K562 (cell line): ENCODE data around the gene TMEM132E. TPM values are rescaled to one million over a fixed set of nuclear protein-coding genes. Genes with fewer than 3 reads are reported as not detected.
A peak's percentile ranks its signal among the peaks of the same experiment; 100 is the strongest.

Experiments used
- ATAC-seq: fragments of 200-7000 bp; cut with Tn5 transposase; 3 replicates; pipeline ENCODE4 v1.9.1; 2020; ENCODE audit warnings: moderate library complexity
- BruUV-seq: library from RNA; stranded (reverse); fragments of 400-500 nt; replicated peaks from 2 replicates; lab custom pipeline; 2021; lab: Mats Ljungman, UMichigan
- CTCF ChIA-PET: fragments of 300-600 bp; formaldehyde crosslinking; extraction: SDS; loops from one replicate; lab custom pipeline; 2021; ENCODE audit warnings: low intra/inter-chr PET ratio; lab: Yijun Ruan, JAX
- POLR2A ChIA-PET: fragments of 300-600, 350-650 bp; sonication (Branson Sonifier 250); formaldehyde crosslinking; extraction: SDS; loops from one replicate; lab custom pipeline; 2021; ENCODE audit warnings: antibody characterized with exemption, inconsistent platforms; lab: Yijun Ruan, JAX
- DNase-seq, 4 experiments: peaks; one replicate each; pipeline versions ENCODE4 v3.0.0 to v3.0.0-alpha.2; 2011 to 2018; ENCODE audit warnings: low spot score in 3 of 4, mixed read lengths in 3 of 4; ENCODE audit errors: extremely low read depth in 1 of 4
- FAIRE-seq: peaks from 2 replicates; lab custom pipeline; 2011; peaks lifted over from hg19 to GRCh38; lab: Jason Lieb, UNC
- H2AFZ ChIP-seq: 2 replicates; pipeline ENCODE4 v1.6.0; 2011; ENCODE audit warnings: low read depth, low read length, control low read depth, inconsistent platforms
- H3K27ac ChIP-seq: fragments of 200-600 bp; 3 replicates; pipeline ENCODE4 v1.8.0; 2011; ENCODE audit warnings: low read depth, mild to moderate bottlenecking, control low read depth, inconsistent platforms, low read length, moderate library complexity, mixed read lengths; ENCODE audit errors: extremely low read depth
- H3K27me3 ChIP-seq, 2 experiments: fragments of 300-600 bp in 1 of 2; 2 replicates in 1 of 2; 3 replicates in 1 of 2; pipeline versions ENCODE4 v1.6.0 to v1.8.0; 2011; ENCODE audit warnings: inconsistent platforms in 2 of 2, low read length in 2 of 2, mild to moderate bottlenecking in 1 of 2, mixed read lengths in 1 of 2, moderate library complexity in 1 of 2; ENCODE audit not compliant: control insufficient read depth in 2 of 2, insufficient read depth in 2 of 2
- H3K36me3 ChIP-seq: fragments of 300-600 bp; 3 replicates; pipeline ENCODE4 v1.8.0; 2011; ENCODE audit warnings: mild to moderate bottlenecking, low read length, inconsistent platforms; ENCODE audit not compliant: control insufficient read depth, insufficient read depth
- H3K4me1 ChIP-seq, 2 experiments: fragments of 200-600 bp in 1 of 2; replicated peaks in 1 of 2; 2 replicates in 1 of 2; 3 replicates in 1 of 2; pipeline versions ENCODE4 v1.5.1 to v1.8.0; 2011; ENCODE audit warnings: inconsistent platforms in 2 of 2, low read length in 2 of 2, mild to moderate bottlenecking in 1 of 2, mixed read lengths in 1 of 2, moderate library complexity in 1 of 2; ENCODE audit not compliant: control insufficient read depth in 2 of 2, insufficient read depth in 2 of 2
- H3K4me2 ChIP-seq: 2 replicates; pipeline ENCODE4 v1.6.1; 2011; ENCODE audit warnings: low read length, control low read depth, inconsistent platforms, mixed read lengths; ENCODE audit not compliant: insufficient read depth
- H3K4me3 ChIP-seq: fragments of 200-600 bp; sonication (generic), shearing (Covaris generic); 2 replicates; pipeline ENCODE4 v1.5.1; 2016; ENCODE audit warnings: control low read depth, inconsistent platforms
- H3K79me2 ChIP-seq: fragments of 200-600 bp; 3 replicates; pipeline ENCODE4 v1.8.0; 2011; ENCODE audit warnings: low read length, inconsistent platforms; ENCODE audit not compliant: control insufficient read depth, insufficient read depth
- H3K9ac ChIP-seq, 2 experiments: 2 replicates each; pipeline versions ENCODE4 v1.6.0 to v1.6.1; 2011; ENCODE audit warnings: low read depth in 2 of 2, low read length in 2 of 2, control low read depth in 1 of 2, inconsistent platforms in 1 of 2, mild to moderate bottlenecking in 1 of 2, mixed read lengths in 1 of 2; ENCODE audit not compliant: insufficient read depth in 1 of 2
- H3K9me1 ChIP-seq: one replicate; pipeline ENCODE4 v1.6.0; 2011; ENCODE audit warnings: inconsistent platforms, mild to moderate bottlenecking, low read length, moderate library complexity; ENCODE audit not compliant: control insufficient read depth, insufficient read depth
- H3K9me3 ChIP-seq: replicated peaks from 2 replicates; pipeline ENCODE4 v1.5.1; 2011; ENCODE audit warnings: low read depth, low read length, inconsistent platforms; ENCODE audit not compliant: control insufficient read depth, insufficient read depth
- H4K20me1 ChIP-seq: replicated peaks from 2 replicates; pipeline ENCODE4 v1.6.1; 2011; ENCODE audit warnings: low read length, inconsistent platforms, mixed read lengths; ENCODE audit not compliant: control insufficient read depth, insufficient read depth
- CEBPG ChIP-seq, 3 experiments: fragments of 200-800 bp in 1 of 3; sonication (Bioruptor generic) in 1 of 3; sonication (generic) in 1 of 3; formaldehyde crosslinking in 1 of 3; IDR thresholded peaks in 2 of 3; conservative IDR thresholded peaks in 1 of 3; 2 replicates each; pipeline versions ENCODE4 v1.6.1 to v1.8.0; 2016 to 2022; ENCODE audit warnings: missing compliant biosample characterization in 2 of 3, missing genetic modification characterization in 2 of 3, mild to moderate bottlenecking in 1 of 3, missing genetic modification reagents in 1 of 3
- RBM15 ChIP-seq: fragments of 200-400 bp; formaldehyde crosslinking; IDR thresholded peaks from 2 replicates; pipeline ENCODE4 v1.6.1; 2018; ENCODE audit warnings: mild to moderate bottlenecking, low read length, moderate library complexity; ENCODE audit not compliant: insufficient read depth
- RFX1 ChIP-seq: fragments of 450-650 bp; IDR thresholded peaks from 2 replicates; pipeline ENCODE4 v1.6.1; 2016; ENCODE audit warnings: mild to moderate bottlenecking, moderate library complexity
- TRIM25 ChIP-seq: fragments of 450-650 bp; IDR thresholded peaks from 2 replicates; pipeline ENCODE4 v1.7.0; 2016; ENCODE audit warnings: borderline replicate concordance
- WGBS: fragments of 100-300 bp; shearing (Covaris generic); methylation state at CpG from one replicate; pipeline ENCODE4 v1.1.6; 2016; ENCODE audit warnings: low coverage, mixed read lengths; ENCODE audit not compliant: insufficient coverage; ENCODE audit errors: missing lambda C conversion rate; 5-methylcytosine and 5-hydroxymethylcytosine counted together
- in situ Hi-C: fragments of 300-500 bp; cut with MboI; formaldehyde crosslinking; loops from 4 replicates; pipeline ENCODE4 v1.15.0; 2018; ENCODE audit warnings: inconsistent platforms, mixed read lengths
- intact Hi-C: fragments of 100-400 bp; cut with micrococcal nuclease; formaldehyde crosslinking; loops from 2 replicates; pipeline ENCODE4 v1.14.2; 2022
- polyA plus RNA-seq, 8 experiments: library from polyadenylated mRNA; depleted of rRNA in 4 of 8; stranded (reverse) in 5 of 8; unstranded in 3 of 8; fragments of >200 nt; fragmentation: Nextera tagmentation in 2 of 8; fragmentation: Illumina TruSeq in 1 of 8; extraction: Ambion mirVana in 2 of 8; extraction: Trizol in 1 of 8; gene quantifications; 2 replicates each; pipeline versions ENCODE4 v1.2.1 to v1.2.3, GENCODE V29; 2011 to 2014; ENCODE audit warnings: inconsistent platforms in 1 of 8, missing spikeins in 1 of 8
- total RNA-seq, 7 experiments: library from RNA; depleted of rRNA in 6 of 7; stranded (reverse); fragments of >200 nt in 6 of 7; fragmentation: Illumina TruSeq in 2 of 7; extraction: Trizol in 2 of 7; gene quantifications; 2 replicates each; pipeline versions ENCODE4 v1.2.1 to v1.2.3, GENCODE V29; 2011 to 2021; ENCODE audit warnings: low replicate concordance in 1 of 7

The TMEM132E gene
- total and polyA plus RNA-seq, 9 of the 15 experiments (the other 6 are each of a cell fraction or from before 2014, with no cell fraction given): not detected

GRCh38 chr17:34624767-34625383, 45.5 kb downstream of the TMEM132E start:
- ChIA-PET POLR2A (no interaction called here), CTCF (no interaction called here)
- Histone ChIP-seq H2AFZ (no peak overlapping the region), H3K9me1 (peaks cover 4% of the 10 kb centered on the region), H3K4me1 (peaks cover 0 to 7% of the 10 kb centered on the region in 2 experiments; a peak in 2 of 5 replicates), H3K9me3 (no peaks in the 10 kb centered on the region), H3K4me2 (no peak overlapping the region)
- no TSS peak for BruUV-seq
- intact Hi-C loops: no loop called here
- 3% methylated on average over 7 of the region's 7 CpGs for WGBS
- TF ChIP-seq RFX1 (peak; percentile 55), RBM15 (no peak), CEBPG (CRISPR knock-in tag; IDR thresholded peaks at IDR 0.05) (no peak), CEBPG (tag; conservative IDR thresholded peaks at IDR 0.05 in 1 of 2, IDR thresholded peaks at IDR 0.05 in 1 of 2) (0 out of 4 replicates have a peak, but pooled peaks of 1 of the 2 experiments have one; percentile 12), TRIM25 (no peak)
- TF ChIP-seq, all 486 proteins: peak for 2
- in situ Hi-C loops: no loop called here
- H3K36me3 ChIP-seq: no peaks in the 10 kb centered on the region
- no peak overlapping the region for H3K27ac ChIP-seq
- FAIRE-seq: no peak
- H3K9ac ChIP-seq: no peak overlapping the region
- ATAC-seq: no peak
- H3K27me3 ChIP-seq: peaks cover 3 to 30% of the 10 kb centered on the region in 2 experiments; a peak in 4 of 5 replicates
- DNase-seq: no peak
- no peaks in the 10 kb centered on the region for H3K79me2 ChIP-seq
- H3K4me3 ChIP-seq: no peak overlapping the region
- 0 out of 2 replicates have a peak, but pooled peaks cover 4% of the 10 kb centered on the region for H4K20me1 ChIP-seq
